GM12874 (cell line): ENCODE data around the gene PIAS1.

Experiments
- CTCF ChIP-seq: IDR thresholded peaks from 2 replicates; pipeline ENCODE4 v1.5.1; 2011; ENCODE audit warnings: low read depth, mild to moderate bottlenecking, control low read depth, low read length, moderate library complexity; ENCODE audit not compliant: insufficient read depth

The PIAS1 gene

GRCh38 chr15:68213991-68214837 is 160.1 kb downstream of the PIAS1 start:
- no peak for TF ChIP-seq CTCF

GRCh38 chr15:68214838-68215254 is 160.7 kb downstream of the PIAS1 start:
- TF ChIP-seq CTCF: no peak

GRCh38 chr15:68217341-68217740 is 163.2 kb downstream of the PIAS1 start:
- TF ChIP-seq CTCF: no peak

GRCh38 chr15:68218331-68218730 is 164.2 kb downstream of the PIAS1 start:
- TF ChIP-seq CTCF: no peak

GRCh38 chr15:68218847-68219798 is 165.0 kb downstream of the PIAS1 start:
- TF ChIP-seq CTCF: no peak

GRCh38 chr15:68220489-68220888 is 166.4 kb downstream of the PIAS1 start:
- no peak for TF ChIP-seq CTCF

GRCh38 chr15:68220967-68221366 is 166.9 kb downstream of the PIAS1 start:
- no peak for TF ChIP-seq CTCF
